COLO829 (cell line): ENCODE measurements around the gene ACAP1.

Source experiments
- DNase-seq: peaks from one replicate; pipeline ENCODE4 v3.0.0; 2012; ENCODE audit warnings: low spot score

Gene ACAP1

DNA sequence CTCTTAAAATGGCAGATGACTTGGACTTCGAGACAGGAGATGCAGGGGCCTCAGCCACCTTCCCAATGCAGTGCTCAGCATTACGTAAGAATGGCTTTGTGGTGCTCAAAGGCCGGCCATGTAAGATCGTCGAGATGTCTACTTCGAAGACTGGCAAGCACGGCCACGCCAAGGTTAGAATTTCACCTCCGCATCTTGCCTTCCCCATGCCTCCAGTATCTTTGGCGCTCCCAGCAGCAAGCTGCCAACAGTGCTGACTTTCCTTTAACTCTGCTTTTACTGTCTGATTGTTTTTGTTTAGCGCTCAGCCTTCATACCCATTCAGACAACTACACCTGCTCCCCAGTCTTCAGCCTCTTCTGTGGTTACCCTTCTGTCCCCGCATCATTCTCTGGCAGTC lies 26.7 kb upstream of the ACAP1 start:
- no peak for DNase-seq

DNA sequence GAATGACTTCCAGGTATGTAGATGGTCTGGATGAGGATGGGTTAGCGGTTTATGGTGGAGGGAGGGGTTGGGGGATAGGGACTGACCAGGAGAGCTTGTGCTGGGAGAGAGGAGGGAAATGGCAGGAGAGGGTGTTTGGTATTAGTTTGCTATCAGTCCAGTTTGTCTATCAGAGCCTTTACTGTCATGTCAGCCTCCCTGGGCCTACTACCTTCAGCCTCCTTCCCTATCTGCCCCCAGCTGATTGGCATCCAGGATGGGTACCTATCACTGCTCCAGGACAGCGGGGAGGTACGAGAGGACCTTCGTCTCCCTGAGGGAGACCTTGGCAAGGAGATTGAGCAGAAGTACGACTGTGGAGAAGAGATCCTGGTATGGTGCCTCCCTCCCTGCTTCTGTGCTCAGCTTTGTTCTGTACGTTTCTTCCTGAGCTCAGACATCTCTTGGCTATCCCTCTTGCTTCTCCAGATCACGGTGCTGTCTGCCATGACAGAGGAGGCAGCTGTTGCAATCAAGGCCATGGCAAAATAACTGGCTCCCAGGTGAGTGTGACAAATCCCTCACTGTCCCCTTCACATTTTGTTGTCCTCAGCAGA lies 25.1 kb upstream of the ACAP1 start:
- no peak for DNase-seq

DNA sequence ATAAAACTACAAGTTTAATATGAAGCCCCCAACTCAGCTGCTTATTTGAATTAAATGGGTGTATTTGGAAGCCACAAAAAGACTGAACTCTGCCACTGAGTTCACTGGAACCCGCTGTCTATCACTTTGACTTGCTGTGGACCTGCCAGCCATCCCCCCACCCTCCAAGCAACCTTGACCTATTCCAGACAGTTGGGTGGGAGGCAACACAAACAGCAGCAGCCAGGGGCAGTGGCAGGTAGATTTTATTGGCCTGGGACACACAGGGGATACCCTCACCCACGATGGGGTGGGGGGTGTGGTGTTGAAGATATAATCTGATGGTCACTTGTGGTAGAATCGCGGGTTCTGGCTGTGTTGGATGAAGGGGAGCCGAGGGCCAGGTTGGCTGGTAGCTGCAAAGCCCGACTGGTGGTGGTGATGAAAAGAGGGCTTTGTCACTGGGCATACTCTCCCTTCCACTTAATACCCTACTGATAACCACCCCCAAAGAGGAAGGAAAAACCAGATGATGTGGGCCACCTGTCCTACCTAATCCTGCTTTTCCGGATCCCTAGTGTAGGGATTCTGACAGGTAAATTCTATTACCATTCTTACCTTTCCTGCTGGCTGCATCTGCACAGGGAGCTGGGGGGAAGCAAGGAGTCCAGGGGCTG lies 23.8 kb upstream of the ACAP1 start:
- no peak for DNase-seq

DNA sequence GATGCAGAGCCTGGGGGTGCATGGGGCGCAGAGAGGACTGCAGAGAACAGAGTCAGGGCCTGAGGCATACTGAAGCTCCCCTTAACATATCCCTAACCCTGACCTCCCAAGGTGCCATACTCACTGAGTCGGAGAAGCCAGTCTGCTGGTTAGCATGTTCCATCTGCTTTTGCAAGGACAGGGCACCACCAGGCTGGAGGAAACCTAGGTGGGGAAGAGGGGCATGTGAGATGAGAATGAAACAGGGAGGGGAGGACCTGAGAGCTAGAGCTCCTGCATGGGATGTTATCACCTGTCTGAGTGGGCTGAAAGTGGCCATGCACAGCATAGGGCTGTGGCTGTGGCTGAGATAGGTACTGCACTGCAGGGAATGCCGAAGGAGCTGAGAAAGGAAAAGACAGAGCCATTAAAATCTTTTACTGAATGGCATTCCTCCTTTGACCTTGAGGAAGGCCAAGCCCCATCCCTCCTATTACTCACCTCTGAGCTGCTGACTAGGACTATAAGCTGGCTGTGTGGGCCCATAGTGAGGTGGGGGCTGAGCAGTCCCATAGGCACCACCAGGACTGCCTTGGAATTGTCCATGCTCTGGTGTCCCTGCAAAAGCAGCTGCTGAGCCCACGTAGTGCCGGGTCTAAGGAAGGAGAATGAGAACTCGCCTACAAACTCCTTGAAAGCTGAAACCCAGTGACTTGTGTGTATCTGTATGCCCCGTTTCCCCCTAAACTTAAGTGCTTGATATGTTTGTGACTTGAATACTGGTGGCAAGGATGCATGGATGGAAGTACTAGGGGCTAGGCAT lies 23.0 kb upstream of the ACAP1 start:
- no peak for DNase-seq

DNA sequence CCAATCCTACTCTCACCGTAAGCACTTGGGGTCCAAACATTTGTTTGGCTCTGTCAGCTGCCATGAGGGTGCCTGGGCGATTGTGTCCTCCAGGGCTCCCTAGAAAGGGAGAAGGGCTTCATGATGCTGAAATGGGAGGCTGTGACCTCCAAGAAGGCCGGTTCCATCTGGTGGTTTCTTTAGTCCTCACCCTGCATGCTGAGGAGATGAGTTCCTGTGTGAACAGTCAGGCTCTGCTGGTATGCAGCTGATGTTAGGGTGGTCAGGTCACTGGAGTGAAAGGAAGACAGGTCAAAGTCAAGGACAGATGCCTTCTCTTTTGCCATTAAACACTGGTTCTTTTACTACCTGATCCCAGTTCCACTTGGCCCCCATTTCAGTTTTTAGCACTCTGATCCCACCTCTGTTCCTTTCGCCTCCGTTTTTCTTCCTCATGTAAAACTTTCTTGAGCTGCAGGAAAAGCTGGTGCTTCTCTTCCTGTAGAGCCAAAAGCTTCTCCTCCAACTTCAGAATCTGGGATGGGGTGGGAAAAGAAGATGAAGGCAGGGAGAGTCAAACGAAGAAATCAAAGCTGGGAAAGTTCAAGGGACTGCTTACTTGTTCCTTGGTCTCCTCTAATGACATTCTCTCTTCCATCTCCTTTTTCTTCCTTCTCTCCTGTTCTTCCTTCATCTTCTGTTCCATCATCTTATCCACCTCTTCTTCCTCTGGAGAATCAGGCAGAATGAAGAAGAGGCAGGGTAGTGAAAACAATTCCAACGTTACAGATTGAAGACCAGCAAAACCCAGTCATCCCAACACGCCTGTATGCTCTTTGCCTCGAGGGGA lies 22.2 kb upstream of the ACAP1 start:
- no peak for DNase-seq

DNA sequence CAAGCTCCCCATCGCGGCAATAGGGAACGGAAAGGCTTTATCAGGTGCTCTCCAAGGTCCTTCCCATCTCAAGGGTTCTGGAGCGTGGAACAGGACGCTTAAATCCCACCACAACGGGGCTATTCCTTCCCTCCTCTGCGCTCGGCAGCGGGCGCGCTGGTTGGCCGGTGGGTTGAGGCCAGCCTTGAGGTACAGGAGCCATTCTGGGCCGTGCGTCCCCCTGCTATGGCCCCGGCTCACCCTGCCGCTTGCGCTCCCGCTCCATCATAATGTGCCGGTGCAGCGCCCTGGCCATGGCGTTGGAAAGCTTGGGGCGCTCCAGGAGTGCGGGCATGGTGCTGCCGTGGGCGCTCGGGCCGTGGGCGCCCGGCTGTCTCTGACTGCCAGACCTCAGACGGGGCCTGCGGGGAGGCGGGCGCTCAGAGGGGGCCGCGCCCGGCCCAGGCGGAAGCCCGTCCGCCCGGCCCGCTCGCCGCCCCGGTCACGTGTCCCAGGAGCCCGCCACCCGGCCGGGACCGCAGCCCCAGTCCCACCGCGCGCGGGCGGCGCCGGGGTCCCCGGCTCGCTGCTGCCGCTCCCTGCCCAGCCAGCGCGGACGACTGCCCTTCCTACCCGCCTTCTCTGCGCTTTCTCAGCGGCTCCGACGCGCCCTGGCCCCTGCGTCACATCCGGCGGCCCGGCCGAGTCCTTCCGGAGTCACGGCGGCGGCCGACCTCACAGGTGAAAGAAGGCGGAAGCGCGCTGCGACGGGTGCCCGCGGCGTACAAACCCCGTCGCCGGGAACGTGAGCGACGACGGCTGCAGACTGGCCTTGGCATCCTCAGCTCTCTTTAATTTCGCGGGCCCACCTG lies 21.4 kb upstream of the ACAP1 start, which contains the start of gene GPS2:
Gene GPS2, minus strand, starts transcription at position 642 of the 851 bp plus-strand sequence. Its CDS starts 308 bp downstream, at position 334.
- peak; percentile 91 for DNase-seq

DNA sequence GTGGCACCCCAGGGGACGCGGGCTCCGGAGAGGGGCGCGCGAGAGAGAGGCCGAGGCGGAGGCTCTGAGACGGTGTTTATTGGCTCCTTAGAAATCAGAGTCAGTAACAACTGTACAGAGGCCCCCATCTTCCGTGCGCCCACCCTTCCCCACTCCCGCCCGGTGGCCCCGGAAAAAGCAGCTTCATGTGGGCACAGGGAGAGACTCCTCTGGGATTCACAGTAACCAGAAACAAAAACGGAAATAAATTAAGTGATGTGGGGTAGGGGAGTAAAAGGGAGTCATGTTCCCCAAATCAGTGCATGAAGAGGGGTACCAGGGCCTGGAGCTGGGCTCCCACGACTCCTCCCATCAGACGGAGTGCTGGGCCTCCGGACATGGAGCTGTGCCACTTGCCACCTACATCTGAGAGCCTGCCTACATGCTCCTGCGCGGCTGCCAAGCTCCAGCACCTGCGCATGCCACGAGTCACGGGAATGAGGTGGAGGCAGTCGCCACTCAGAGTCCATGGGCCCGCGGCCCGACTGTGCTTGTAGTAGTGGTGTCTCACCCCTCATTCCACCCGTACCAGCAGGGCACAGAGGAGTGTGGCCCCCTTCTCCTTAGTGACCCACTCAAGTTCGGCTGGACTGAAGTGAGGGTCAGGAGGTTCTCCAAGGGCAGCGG lies 20.6 kb upstream of the ACAP1 start:
- no peak for DNase-seq

DNA sequence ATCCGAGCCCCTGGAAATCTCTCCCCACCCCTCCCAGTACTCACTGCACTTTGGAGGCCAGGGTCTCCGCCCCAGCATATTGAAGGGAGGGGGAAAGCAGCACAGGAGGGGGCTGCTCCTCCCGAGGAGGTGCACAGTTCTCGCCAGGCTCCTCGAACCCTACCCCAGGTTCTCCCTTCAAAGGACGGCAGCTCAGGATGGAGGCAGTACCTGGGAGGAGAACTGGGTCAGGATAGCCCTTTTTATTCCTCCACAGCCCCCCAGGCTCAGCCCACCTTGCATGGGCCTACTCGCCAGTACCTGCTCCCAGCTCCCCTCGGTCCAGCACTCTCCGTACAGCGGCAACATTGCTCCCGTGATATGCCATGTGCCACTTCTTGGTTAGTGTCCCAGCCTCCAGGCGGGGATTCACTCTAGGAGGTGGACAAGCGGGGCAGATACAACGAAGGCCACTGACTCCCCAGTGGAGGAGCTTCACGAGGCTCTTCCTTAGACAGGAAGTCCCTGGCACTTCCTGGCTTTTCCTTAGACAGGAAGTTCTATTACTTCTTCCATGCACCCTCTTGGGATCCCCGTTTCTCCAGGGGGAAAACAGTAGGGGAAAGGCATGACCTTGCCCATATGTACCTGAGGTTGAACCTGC lies 19.0 kb upstream of the ACAP1 start:
- no peak for DNase-seq

DNA sequence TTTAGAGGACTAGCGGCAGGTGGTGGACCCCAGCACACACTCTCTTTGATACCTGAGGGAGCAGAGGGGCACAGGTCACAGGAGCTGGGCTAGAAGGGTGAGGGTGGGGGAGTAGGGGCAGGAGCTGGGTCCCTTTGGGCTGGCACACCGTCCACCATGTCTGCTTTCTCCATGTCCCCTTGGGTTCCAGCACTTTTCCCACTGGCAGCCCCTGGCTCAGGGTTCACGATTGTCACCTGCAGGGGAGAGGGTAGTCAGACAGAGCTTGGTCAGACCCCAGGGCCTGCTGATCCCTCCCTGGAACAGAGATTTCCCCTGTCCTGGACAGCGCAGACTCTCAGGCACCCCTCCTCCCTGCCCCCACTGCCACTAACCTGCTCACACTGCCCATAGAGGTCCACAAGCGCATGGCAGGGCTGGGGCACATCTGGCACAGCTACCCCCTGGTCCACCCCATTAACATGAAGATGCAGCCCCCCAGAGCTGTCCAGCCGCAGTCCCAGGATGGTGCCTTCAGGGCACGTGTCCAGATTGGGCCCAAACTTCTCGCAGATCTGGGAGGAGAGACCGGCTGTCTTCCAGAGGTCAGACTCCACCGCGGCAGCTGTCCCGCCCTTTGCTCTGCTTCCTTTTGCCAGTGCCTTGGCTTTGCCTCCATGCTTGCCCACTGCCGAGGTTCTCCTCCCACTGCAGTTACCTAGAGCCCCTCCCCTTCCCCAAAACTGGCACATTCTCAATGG lies 18.0 kb upstream of the ACAP1 start:
- DNase-seq, result no peak

DNA sequence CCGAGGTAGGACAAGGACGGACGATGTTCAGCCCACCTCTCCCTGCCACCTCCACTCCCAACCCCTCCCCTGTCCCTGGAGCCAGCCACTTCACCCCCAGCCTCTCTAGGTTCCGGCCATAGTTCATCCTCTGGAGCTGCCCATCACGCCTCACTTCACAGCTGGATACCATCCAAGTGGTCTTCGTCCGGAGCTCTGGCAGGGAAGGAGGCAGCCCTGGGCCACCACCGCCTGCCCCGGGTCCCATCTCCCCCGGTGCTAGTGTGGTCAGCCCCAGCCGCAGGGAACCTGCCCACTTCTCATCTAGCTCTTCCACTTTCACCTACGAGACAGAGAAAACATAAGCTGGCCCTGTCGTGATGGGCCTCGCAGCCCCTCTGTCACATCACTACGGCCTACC lies 14.9 kb upstream of the ACAP1 start:
- no peak for DNase-seq

DNA sequence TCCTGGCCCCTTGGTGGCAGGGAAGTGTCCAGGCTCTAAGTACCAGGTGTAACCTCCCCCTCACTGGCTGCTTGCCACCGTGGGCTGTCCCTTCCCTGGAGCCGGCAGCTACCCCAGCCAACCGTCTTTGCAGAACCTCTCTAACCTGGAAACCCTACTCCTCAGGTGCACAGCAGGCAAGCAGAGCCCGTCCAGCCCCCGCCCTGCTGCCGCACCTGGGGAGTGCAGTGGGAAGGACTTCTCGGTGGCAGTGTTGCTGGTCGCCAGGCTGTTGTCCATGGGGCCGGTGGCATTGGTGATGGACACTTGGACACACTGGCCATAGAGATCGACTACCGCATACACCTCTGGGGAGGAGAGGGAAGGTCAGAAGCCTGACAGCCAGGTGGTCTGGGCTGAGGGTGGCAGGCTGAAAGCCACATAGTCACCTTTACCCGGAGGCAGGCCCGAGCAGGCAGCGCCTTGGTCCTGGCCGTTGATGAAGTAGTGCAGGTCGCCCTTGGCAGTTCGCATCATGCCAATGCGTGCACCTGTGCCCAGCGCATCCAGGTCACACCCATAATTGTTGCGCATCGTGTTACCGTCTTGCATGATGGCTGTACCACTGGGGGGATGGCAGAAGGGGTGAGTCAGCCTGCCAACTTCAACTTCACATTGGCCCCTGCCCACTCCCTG lies 13.7 kb upstream of the ACAP1 start:
- no peak for DNase-seq

DNA sequence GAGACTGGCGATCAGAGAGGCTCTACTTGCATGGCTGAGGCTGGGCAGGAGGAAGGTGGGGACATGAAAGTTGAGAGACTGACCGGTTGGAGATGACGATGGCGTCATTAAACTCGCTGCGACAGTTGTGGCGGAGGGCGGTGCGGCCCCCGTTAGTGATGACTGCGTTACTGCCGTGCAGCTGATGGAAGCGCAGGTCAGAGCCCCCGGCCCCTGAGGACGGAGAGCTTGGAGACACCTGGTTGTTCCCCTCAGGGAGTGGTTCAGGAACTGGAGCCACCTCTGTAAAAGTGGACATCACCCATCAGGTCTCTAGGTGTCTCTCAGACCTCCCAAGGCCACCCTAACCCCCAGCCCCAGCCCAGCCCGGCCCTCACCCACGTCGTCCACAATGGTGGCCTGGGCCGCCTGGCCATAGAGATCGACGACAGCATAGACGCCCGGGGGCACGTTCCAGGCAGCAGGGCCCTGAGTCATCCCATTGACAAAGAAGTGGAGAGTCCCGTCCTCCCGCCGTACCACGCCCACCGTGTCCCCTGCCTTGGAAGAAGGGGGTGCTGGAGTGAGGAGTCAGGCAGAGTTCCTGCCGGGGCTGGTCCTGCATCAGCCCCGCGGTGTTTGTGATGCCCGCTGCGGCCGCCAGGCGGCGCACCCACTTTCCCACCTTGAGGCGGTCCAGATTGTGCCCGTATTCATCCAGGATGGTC lies 12.4 kb upstream of the ACAP1 start:
- DNase-seq, result peak; percentile 51

DNA sequence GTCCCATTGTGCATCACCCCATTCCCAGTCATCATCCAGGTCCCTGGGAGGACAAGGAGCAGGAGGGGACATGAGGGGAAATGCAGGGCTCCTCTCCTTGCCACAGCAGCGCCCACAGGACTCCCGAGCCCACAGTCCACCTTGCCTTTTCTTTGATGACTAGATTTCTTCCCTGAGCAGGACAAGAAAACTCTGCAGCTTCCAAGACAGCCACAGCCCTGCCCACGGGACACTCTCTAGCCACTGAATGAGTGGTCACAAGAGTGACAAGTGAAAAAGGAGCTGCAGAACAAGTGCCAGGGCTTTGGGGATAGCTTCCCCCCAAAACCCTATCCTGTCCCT lies 11.9 kb upstream of the ACAP1 start:
- DNase-seq, result no peak

DNA sequence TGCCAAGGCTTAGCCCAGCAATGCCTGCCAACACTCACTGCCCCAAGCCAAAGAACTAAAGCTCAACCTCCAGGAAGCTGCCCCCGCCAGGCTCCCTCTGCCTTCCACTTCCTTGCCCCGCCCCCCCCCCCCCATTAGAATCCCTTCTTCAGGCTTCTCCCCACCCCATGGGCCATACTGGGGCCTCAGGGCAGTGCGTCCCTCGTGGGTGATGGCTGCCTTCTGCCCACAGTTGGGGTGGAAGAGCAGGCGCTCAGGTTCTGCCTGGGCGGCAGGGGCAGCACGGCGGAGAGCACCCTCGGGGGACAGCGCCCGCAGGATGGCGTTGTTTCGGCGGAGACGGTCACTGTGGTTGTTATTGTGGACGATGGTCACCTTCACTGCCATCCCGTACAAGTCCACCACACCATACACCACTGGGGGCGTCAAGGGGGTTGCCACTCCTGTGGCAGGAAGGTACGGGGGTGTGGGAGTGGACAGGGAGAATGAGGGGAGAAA lies 11.2 kb upstream of the ACAP1 start:
- DNase-seq, result no peak

DNA sequence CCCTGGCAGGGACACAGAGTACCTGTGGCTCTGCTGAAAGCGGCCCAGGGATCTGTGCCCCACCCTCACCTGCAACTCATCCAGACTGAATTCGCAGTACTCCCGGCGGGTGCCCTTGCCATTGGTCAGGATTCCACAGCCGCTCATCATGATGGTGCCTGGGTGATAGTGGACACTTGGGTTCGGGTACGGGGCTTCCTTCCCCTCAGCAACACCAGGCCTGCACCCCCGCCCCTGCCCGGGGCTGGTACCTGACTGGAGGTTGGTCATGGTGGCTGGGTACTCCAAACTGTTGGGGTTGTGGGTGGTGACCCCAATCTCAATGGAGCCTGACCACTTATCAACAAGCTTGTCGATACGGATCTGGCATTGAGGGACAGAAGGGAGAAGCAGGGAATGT lies 10.1 kb upstream of the ACAP1 start:
- DNase-seq, result no peak

DNA sequence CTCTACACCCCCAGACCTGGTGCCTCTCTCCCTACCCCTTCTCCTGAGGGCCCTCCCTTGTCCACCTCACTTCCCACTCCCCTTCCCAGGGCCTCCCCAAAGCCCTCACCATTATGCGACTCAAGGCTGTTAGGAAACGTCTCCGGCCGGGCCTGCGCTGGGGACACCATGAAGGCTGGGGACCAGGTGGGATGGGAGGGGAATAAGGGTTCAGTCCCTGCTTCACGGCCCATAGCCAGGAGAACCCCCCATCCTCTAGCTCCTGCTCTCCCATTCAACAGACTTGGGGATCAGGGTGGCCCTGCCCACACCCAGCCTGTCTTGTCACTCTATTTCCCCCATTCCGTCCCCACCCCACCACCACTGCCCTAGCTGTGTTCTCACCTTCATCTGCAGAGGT lies 9.3 kb upstream of the ACAP1 start:
- DNase-seq, result no peak

DNA sequence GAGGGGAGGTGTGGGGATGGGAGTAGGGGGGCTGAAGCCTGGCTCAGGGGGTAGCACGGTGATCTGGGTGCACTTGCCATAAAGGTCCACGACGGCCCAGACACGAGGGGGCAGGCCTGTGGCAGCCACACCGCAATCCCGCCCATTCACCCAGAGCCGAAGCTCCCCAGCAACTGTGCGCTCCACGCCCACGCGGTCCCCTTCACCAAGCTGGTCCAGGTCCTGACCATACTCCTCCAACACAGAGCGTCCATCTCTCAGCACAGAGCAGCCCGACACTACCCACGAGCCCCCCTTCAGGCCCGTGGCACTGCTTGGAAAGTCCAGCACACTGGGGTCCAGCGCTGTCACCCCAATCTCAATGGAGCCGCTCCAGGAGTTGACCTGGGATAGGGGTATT lies 8.8 kb upstream of the ACAP1 start:
- DNase-seq, result no peak

DNA sequence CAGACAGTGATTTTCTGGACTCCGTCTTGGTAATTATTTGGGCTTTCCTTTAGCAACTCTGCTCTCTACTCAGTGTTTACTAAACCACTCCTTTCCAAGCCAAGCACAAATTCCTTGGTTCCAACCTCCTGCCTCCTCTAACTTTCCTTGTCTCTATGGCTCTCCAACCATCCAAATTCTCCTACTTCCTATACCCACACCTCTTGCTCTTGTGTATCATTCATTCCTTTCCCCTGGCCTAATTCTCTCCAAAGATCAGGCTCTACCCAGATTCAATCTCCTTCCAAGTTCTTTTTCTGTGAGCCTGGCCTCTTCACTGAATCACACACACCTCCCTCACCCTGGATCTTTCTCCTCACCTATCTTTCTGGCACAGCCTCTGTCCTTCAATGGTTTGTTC lies 8.3 kb upstream of the ACAP1 start:
- DNase-seq, result no peak
